GM23338 (cell line): ENCODE results near the gene IGF1R. TPM values are rescaled to one million over a fixed set of nuclear protein-coding genes. Genes with fewer than 3 reads are reported as not detected.

Source experiments
- ATAC-seq: fragments of 200-7000 bp; cut with Tn5 transposase; 3 replicates; pipeline ENCODE4 v1.9.1; 2020
- DNase-seq: peaks from one replicate; pipeline ENCODE4 v3.0.0-alpha.2; 2015; ENCODE audit warnings: low spot score
- H2AFZ ChIP-seq: fragments of 200-600 bp; sonication (generic); 2 replicates; pipeline ENCODE4 v1.8.0; 2016; ENCODE audit warnings: antibody characterized with exemption, mild to moderate bottlenecking, moderate library complexity
- H3F3A ChIP-seq: fragments of 200-600 bp; sonication (generic); replicated peaks from 2 replicates; pipeline ENCODE4 v1.8.0; 2017; ENCODE audit warnings: antibody characterized with exemption, mixed run types, low read depth
- H3K27ac ChIP-seq: fragments of 200-600 bp; sonication (generic); 2 replicates; pipeline ENCODE4 v1.6.1; 2016; ENCODE audit warnings: low read depth
- H3K27me3 ChIP-seq: fragments of 200-600 bp; sonication (generic); 2 replicates; pipeline ENCODE4 v1.8.0; 2016; ENCODE audit warnings: mild to moderate bottlenecking, mixed run types, moderate library complexity; ENCODE audit not compliant: insufficient read depth
- H3K36me3 ChIP-seq: fragments of 200-600 bp; sonication (generic); 2 replicates; pipeline ENCODE4 v1.8.0; 2016; ENCODE audit warnings: mild to moderate bottlenecking; ENCODE audit not compliant: insufficient read depth
- H3K4me1 ChIP-seq: fragments of 200-600 bp; sonication (generic); 2 replicates; pipeline ENCODE4 v1.8.0; 2016; ENCODE audit warnings: mild to moderate bottlenecking, moderate library complexity; ENCODE audit not compliant: insufficient read depth
- H3K4me2 ChIP-seq: fragments of 200-600 bp; sonication (generic); 2 replicates; pipeline ENCODE4 v1.7.1; 2017; ENCODE audit warnings: mixed run types
- H3K4me3 ChIP-seq: fragments of 200-600 bp; sonication (generic); 2 replicates; pipeline ENCODE4 v1.6.1; 2016; ENCODE audit warnings: mixed run types
- H3K79me2 ChIP-seq: fragments of 200-600 bp; sonication (generic); replicated peaks from 2 replicates; pipeline ENCODE4 v1.8.0; 2017; ENCODE audit warnings: mild to moderate bottlenecking; ENCODE audit not compliant: insufficient read depth
- H3K9me2 ChIP-seq: fragments of 200-600 bp; sonication (generic); 2 replicates; pipeline ENCODE4 v1.8.0; 2017; ENCODE audit not compliant: insufficient read depth
- H4K20me1 ChIP-seq: fragments of 200-600 bp; sonication (generic); replicated peaks from 2 replicates; pipeline ENCODE4 v1.8.0; 2017; ENCODE audit warnings: mild to moderate bottlenecking; ENCODE audit not compliant: insufficient read depth
- H3K27ac Mint-ChIP-seq: 2 replicates; pipeline ENCODE4 v1.8.0; 2020; ENCODE audit warnings: inconsistent platforms, mild to moderate bottlenecking, moderate library complexity, mixed read lengths
- H3K27me3 Mint-ChIP-seq: 3 replicates; pipeline ENCODE4 v1.8.0; 2022; ENCODE audit warnings: low read depth, mild to moderate bottlenecking, moderate library complexity, mixed read lengths, inconsistent platforms; ENCODE audit not compliant: insufficient read depth, poor library complexity
- H3K36me3 Mint-ChIP-seq: 3 replicates; pipeline ENCODE4 v1.8.0; 2021; ENCODE audit warnings: low read depth, mild to moderate bottlenecking, inconsistent platforms, moderate library complexity, mixed read lengths
- H3K4me1 Mint-ChIP-seq: 3 replicates; pipeline ENCODE4 v1.8.0; 2020; ENCODE audit warnings: mild to moderate bottlenecking, inconsistent platforms, mixed read lengths
- H3K4me3 Mint-ChIP-seq: 3 replicates; pipeline ENCODE4 v1.8.0; 2021; ENCODE audit warnings: moderate library complexity, mild to moderate bottlenecking, inconsistent platforms, mixed read lengths
- H3K9me3 Mint-ChIP-seq: 3 replicates; pipeline ENCODE4 v1.8.0; 2020; ENCODE audit warnings: moderate library complexity, mild to moderate bottlenecking, inconsistent platforms, mixed read lengths
- CREB1 ChIP-seq: fragments of 250-450 bp; sonication (Bioruptor Pico); IDR thresholded peaks from 2 replicates; pipeline ENCODE4 v1.5.0; 2020; ENCODE audit warnings: low read depth, mild to moderate bottlenecking, moderate library complexity
- CTCF ChIP-seq, 2 experiments: fragments of 200-600 bp in 1 of 2; sonication (generic) in 1 of 2; conservative IDR thresholded peaks; 2 replicates each; pipeline versions ENCODE4 v1.5.1 to v1.6.1; 2016 to 2017; ENCODE audit warnings: antibody characterized with exemption in 2 of 2, low read depth in 2 of 2, mild to moderate bottlenecking in 2 of 2, moderate library complexity in 1 of 2
- ETS1 ChIP-seq: IDR thresholded peaks from 2 replicates; pipeline ENCODE4 v1.6.1; 2016; ENCODE audit warnings: antibody characterized with exemption
- EZH2 ChIP-seq: fragments of 200-600 bp; sonication (generic); IDR thresholded peaks from one replicate; pipeline ENCODE4 v1.8.0; 2017; ENCODE audit warnings: antibody characterized with exemption, mild to moderate bottlenecking, low read depth; ENCODE audit not compliant: unreplicated experiment
- EZH2phosphoT487 ChIP-seq: fragments of 200-600 bp; sonication (generic); IDR thresholded peaks from one replicate; pipeline ENCODE4 v1.8.1; 2018; ENCODE audit warnings: antibody characterized with exemption; ENCODE audit not compliant: unreplicated experiment
- JUNB ChIP-seq: IDR thresholded peaks from one replicate; pipeline ENCODE4 v1.6.1; 2016; ENCODE audit warnings: antibody characterized with exemption; ENCODE audit not compliant: unreplicated experiment
- NANOG ChIP-seq: IDR thresholded peaks from 2 replicates; pipeline ENCODE4 v1.6.1; 2016; ENCODE audit warnings: antibody characterized with exemption, borderline replicate concordance
- POLR2AphosphoS5 ChIP-seq: IDR thresholded peaks from 2 replicates; pipeline ENCODE4 v1.6.1; 2016; ENCODE audit warnings: antibody characterized with exemption, low read depth
- REST ChIP-seq: IDR thresholded peaks from one replicate; pipeline ENCODE4 v1.6.1; 2018; ENCODE audit warnings: antibody characterized with exemption; ENCODE audit not compliant: unreplicated experiment
- STAT1 ChIP-seq: IDR thresholded peaks from one replicate; pipeline ENCODE4 v1.6.1; 2016; ENCODE audit warnings: antibody characterized with exemption; ENCODE audit not compliant: unreplicated experiment
- ZNF114 ChIP-seq: fragments of 250-450 bp; sonication (Bioruptor Pico); IDR thresholded peaks from 2 replicates; pipeline ENCODE4 v1.5.0; 2020; ENCODE audit warnings: mild to moderate bottlenecking, moderate library complexity
- ZNF331 ChIP-seq: fragments of 250-450 bp; sonication (Bioruptor Pico); IDR thresholded peaks from 2 replicates; pipeline ENCODE4 v1.5.0; 2020; ENCODE audit warnings: low read depth, mild to moderate bottlenecking, moderate library complexity
- ZNF462 ChIP-seq: fragments of 250-450 bp; sonication (Bioruptor Pico); IDR thresholded peaks from 2 replicates; pipeline ENCODE4 v1.5.0; 2020; ENCODE audit warnings: mild to moderate bottlenecking, moderate library complexity
- polyA plus RNA-seq: library from polyadenylated mRNA; unstranded; fragments of >200 nt; fragmentation: Nextera tagmentation; extraction: Ambion mirVana; gene quantifications from 2 replicates; pipeline ENCODE4 v1.2.1, GENCODE V29; 2016
- total RNA-seq: library from RNA; depleted of rRNA; stranded (reverse); fragments of >200 nt; shearing (Covaris generic); gene quantifications from 2 replicates; pipeline ENCODE4 v1.2.3, GENCODE V29; 2014

Gene IGF1R
- total and polyA plus RNA-seq, 2 experiments from 2014 or later = 20.4 to 92.2 TPM

GRCh38 chr15:98763179-98763578 lies 114.8 kb downstream of the IGF1R start:
- Histone ChIP-seq H2AFZ (no peak overlapping the region), H3K36me3 (no peaks in the 10 kb centered on the region), H3K4me3 (no peak overlapping the region), H3F3A (no peaks in the 10 kb centered on the region), H3K79me2 (peaks cover 100% of the 10 kb centered on the region), H3K4me2 (no peak overlapping the region), H3K27me3 (no peaks in the 10 kb centered on the region), H3K27ac (peak overlapping the region; percentile 26; the same call in 1 of the 2 replicates), H4K20me1 (peaks cover 34% of the 10 kb centered on the region), H3K9me2 (no peaks in the 10 kb centered on the region), H3K4me1 (peaks cover 52% of the 10 kb centered on the region)
- TF ChIP-seq STAT1 = no peak
- TF ChIP-seq NANOG = no peak
- no peak for TF ChIP-seq POLR2AphosphoS5
- no peak for TF ChIP-seq ZNF114 (CRISPR knock-in tag)
- TF ChIP-seq ZNF462 (CRISPR knock-in tag) = no peak
- no peak for TF ChIP-seq ZNF331
- TF ChIP-seq JUNB = no peak
- TF ChIP-seq EZH2phosphoT487 = no peak
- TF ChIP-seq CREB1 (CRISPR knock-in tag) = no peak
- TF ChIP-seq EZH2 = no peak
- TF ChIP-seq REST = no peak
- no peak for TF ChIP-seq ETS1
- TF ChIP-seq CTCF (conservative IDR thresholded peaks at IDR 0.05; ENCODE audit: low read depth in 2 of 2) = no peak
- Mint-ChIP-seq H3K4me1 (peaks cover 60% of the 10 kb centered on the region), H3K4me3 (no peak overlapping the region), H3K27me3 (peaks cover 16% of the 10 kb centered on the region), H3K9me3 (peaks cover 13% of the 10 kb centered on the region; the same call in 2 of the 3 replicates), H3K36me3 (peaks cover 17% of the 10 kb centered on the region), H3K27ac (peak overlapping the region; percentile 64)
- no peak for DNase-seq
- no peak for ATAC-seq
